HK-2 (cell line): ENCODE results near the gene KAZN.

ENCODE experiments used
- DNase-seq: peaks from one replicate; pipeline ENCODE4 v3.0.0-alpha.2; 2018; ENCODE audit not compliant: unreplicated experiment

The KAZN gene

DNA sequence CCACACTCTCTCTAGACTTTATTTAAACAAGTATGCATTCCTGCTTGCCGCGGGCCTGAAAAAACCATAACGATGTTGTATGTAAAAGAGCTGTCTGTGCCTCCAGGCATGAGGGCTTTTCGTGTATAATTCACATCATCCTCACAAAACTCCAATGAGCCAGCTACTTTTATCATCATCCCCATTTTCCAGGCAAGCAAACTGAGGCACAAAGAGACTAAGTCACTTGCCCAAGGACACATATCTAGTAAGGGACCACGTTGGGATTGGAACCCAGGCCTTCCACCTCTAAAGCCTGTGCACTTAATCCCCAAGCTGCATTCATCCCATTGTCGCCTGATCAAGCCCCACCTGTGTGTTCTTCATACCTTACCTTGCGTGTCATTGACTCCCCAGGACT lies 226.9 kb downstream of the KAZN start:
- no peak for DNase-seq

GRCh38 chr1:14826172-14826636 lies 227.7 kb downstream of the KAZN start:
- no peak for DNase-seq

DNA sequence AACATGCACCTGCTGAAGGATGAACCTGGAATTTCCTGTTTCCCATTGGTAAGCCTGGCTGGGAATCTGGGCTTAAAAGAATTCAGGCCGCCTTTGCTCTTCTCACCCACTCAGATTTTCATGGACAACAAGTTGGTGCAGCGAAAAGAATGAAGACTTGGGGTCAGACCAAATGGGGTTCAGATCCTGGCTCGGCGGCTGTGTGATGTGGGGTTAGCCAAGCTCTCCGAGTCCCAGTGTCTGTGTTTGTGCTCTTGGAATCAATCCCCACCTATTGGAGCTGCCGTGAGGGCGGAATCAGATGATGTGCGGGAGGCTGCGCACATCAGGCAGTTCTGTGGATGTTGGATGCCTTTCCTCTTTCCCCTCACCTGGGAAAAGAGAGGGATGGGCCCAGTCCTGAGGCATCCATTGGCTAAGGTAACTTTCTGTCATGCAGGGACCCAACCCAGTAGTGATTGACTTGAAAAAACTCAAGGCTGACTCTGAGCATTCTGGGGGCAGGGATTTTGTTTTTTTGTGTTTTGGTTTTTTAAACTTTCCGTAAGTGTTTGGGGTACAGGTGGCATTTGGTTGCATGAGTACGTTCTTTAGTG lies 228.3 kb downstream of the KAZN start:
- DNase-seq, result no peak

DNA sequence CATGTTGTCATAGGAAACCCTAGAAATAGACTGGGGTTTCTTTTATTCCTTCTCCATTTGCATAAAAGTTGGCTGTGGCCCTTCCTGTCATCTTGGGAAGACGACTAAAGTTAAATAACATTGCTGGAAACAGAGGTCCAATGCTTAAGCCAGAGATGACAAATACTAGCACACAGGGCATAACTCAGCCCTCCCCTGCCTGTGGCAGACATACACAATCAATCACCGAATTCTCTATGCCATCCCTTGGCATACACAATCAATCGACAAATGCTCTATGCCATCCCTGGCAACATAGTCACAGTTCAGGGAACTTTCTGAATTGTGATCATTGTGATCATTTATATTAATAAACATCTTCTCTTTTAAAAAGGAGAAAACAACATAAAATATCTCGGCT lies 229.4 kb downstream of the KAZN start:
- no peak for DNase-seq

- no peak for DNase-seq
Observed at GRCh38 chr1:14828665-14829064, 230.2 kb downstream of the KAZN start.

DNA sequence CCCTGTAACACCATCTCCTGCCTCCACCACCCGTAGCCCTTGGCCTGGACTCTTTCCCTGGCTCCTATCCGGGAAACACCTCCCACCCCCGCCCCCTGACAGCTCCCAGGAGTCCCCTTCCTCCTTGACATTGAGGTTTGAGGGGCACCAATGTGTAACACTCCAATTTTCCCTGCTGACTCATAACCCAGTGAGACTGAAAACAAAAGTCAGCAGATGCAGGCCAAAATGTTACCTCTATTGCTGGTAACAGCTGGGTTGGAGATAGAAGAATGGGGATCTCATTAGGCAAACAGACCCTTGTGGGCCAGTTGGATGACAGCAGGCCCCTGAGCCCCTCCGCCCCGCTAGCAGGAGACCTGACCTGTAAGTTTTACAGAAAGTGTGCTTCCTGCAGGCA lies 237.2 kb downstream of the KAZN start:
- DNase-seq, result no peak

- no peak for DNase-seq
Observed at GRCh38 chr1:14836426-14837140, 238.1 kb downstream of the KAZN start.

DNA sequence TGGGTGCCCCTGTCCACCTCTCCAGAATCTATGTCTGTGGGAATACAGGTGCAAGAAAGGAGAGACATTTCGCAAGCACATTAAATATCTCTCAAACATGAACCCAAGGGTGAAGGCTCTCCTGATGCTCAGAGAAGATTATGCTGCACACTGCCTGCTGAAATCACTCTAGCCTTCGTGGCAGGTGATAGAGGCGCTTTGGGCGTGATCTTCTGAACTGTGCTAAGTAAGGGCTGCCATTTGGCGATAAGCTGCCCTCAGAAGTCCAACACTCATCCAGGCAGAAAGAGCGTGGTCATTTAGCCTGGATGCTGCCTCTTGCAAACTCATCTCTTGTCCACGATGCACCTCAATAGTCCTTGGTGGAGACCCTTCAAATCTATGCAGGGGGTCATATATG lies 241.9 kb downstream of the KAZN start:
- no peak for DNase-seq

DNA sequence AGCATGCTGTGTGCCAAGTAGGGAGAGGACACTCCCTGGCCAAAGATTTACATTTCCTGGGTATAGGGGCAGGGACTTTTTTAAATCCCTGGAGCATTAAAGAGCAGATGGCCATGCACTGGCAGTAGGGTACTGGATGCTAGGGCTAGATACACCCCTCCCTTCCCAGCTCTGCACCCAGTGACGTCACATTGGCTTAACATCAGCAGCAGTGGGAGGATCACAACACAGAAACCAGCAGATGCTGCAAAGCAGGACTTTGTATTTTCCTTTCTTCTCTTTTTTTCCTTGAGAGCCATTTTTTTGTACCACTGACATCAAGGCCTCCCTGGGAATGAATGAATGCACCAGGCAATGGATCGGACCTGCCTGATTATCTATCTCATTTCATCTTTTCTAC lies 243.0 kb downstream of the KAZN start:
- no peak for DNase-seq

- DNase-seq, result no peak
Observed at GRCh38 chr1:14841951-14842350, 243.5 kb downstream of the KAZN start.

DNA sequence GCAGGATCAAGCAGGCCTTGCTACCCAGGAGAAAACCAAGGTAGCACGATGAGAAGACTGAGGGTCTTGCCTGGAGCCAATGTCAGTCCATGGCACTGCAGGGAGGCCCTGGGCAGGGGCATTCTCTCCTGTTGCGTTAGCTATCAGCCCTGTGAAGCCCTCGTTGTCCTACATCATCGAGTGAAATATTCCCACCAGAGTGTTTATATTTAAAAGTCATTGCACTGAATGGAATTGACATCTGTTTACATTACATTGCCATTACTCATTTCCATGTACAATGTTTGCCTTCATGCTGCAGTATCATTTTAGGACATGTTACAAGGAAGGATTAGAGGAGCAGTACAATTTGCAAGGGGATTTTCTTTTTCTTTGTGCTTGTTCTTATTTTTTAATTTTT lies 243.9 kb downstream of the KAZN start:
- DNase-seq, result no peak

- DNase-seq, result no peak
Observed at GRCh38 chr1:14842891-14843290, 244.4 kb downstream of the KAZN start.

DNA sequence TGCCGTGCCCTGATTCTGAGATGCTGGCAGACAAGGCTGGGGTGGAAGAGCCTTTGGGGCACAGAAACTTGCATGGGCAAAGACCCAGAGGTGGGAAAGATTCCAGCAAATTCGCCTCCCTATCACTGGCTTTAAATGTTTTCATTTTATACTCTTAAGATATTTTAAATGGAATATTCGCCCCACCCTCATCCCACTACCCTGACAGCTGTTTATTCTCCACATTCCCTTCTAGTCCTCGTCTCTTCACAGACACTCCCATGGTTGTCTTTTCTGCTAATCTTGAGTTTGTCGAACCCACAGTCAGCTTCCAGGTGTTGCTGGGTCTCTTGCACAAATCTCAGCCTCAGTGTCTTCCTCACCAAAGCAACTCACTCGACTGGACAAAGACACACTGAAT lies 245.0 kb downstream of the KAZN start:
- DNase-seq, result no peak

GRCh38 chr1:14844356-14844755 lies 245.9 kb downstream of the KAZN start:
- DNase-seq, result no peak

DNA sequence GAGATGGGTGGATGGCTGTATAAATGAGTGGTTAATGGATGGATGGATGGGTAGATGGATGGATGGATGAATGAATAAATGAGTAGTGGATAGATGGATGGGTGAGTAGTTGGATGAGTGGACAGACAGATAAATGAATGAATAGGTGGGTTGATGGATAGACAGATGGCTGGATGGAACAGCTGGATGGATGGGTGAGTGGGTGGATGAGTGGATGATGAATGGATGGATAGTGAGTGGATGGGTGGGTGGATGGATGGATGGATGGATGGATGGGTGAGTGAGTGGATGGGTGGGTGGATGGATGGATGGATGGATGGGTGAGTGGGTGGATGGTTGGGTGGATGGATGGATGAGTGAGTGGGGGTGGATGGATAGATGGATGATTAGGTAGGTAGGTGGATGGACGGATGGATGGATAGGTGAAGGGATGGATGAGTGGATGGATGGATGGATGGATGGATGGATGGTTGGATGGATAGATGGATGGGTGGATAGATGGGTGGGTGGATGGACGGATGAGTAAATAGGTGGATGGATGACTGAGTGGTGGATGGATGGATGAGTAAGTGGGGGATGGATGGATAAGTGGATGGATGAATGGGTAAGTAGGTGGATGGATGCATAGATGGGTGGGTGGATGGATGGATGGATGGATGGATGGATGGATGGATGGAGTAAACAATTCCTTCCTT lies 246.6 kb downstream of the KAZN start:
- no peak for DNase-seq

DNA sequence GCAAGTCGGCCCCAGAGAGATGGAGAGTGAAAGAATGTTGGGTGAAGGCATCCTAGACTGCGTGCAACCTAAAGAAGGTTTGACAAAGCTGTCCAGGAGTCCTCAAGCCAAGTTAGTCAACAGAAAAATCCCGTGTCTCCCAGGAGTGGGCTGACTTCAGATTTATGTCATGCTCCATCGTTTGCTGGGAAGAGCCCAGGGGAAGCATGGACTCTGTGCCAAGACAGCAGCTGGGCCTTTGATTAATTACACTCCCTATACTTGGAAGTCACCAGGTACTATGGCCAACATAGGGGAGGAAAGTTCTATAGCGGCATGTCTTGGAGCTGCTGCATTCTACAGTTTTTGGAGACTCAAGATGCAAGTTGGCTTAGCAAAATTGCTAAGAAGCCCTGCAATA lies 247.4 kb downstream of the KAZN start:
- DNase-seq, result no peak

GRCh38 chr1:14846688-14847087 lies 248.2 kb downstream of the KAZN start:
- no peak for DNase-seq

GRCh38 chr1:14848203-14848602 lies 249.7 kb downstream of the KAZN start:
- DNase-seq, result no peak

GRCh38 chr1:14848625-14849024 lies 250.1 kb downstream of the KAZN start:
- no peak for DNase-seq

- no peak for DNase-seq
Observed at GRCh38 chr1:14849038-14849437, 250.6 kb downstream of the KAZN start.

GRCh38 chr1:14850563-14850962 lies 252.1 kb downstream of the KAZN start:
- peak; percentile 1 for DNase-seq

DNA sequence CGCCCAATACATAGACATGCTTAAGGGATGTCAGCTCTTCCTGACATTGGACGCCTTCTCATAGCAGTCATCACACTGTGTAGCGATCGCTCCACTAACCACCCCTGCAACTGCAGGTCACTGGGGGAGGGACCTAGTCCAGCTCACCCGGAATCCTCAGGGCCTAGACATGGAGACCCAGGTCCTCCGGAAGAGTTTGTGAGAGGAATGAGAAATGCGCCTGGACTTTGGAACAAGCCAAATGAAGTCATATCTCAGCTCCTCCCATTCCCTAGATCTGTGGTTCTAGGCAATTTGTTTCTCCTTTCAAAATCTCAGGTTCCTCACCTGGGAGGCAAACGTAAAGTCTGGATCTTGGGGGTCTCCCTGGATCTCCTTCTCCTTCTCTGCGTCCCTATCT lies 253.3 kb downstream of the KAZN start:
- DNase-seq, result no peak

- no peak for DNase-seq
Observed at GRCh38 chr1:14852291-14852690, 253.8 kb downstream of the KAZN start.
